ENCODE results near the gene CNTNAP2. TPM values are rescaled to one million over a fixed set of nuclear protein-coding genes. Genes with fewer than 3 reads are reported as not detected.

Gene CNTNAP2
- total and polyA plus RNA-seq, 2 of the 13 experiments (the other 11 are each of a cell fraction or from before 2014, with no cell fraction given) = 0.40 to 0.42 TPM

GRCh38 chr7:147524726-147525250 lies 1408.2 kb downstream of the CNTNAP2 start:
- H3K79me2 ChIP-seq (ENCODE audit: insufficient read depth, low read length) = no peaks in the 10 kb centered on the region
- peaks cover 34% of the 10 kb centered on the region for H3K9me3 ChIP-seq (ENCODE audit: low read length)
- no TSS peak for BruUV-seq (replicated peaks)
- no peak overlapping the region for H3K4me3 ChIP-seq (replicated peaks in 1 of 3; ENCODE audit: insufficient read depth in 1 of 3, low read depth in 2 of 3, low read length in 3 of 3)
- CTCF ChIA-PET (ENCODE audit: low intra/inter-chr PET ratio, low total read pairs) = no interaction called here
- DNase-seq (ENCODE audit: low spot score) (no peak), FAIRE-seq (no peak), ATAC-seq (no peak)
- H4K20me1 ChIP-seq (ENCODE audit: insufficient read depth, low read length) = no peaks in the 10 kb centered on the region
- H3K4me2 ChIP-seq (ENCODE audit: low read depth, low read length) = no peak overlapping the region
- 0% methylated on average over 3 of the region's 3 CpGs for WGBS (ENCODE audit: low lambda C conversion rate)
- no peak overlapping the region for H3K9ac ChIP-seq (ENCODE audit: insufficient read depth, low read depth, low read length)
- POLR2A ChIA-PET = no interaction called here
- intact Hi-C loops (cut with micrococcal nuclease; ENCODE audit: unreplicated experiment) = no loop called here
- H3K36me3 ChIP-seq (replicated peaks in 1 of 2; ENCODE audit: control insufficient read depth in 1 of 2, insufficient read depth in 2 of 2, low read length in 2 of 2) = no peaks in the 10 kb centered on the region
- in situ Hi-C loops (cut with HindIII; ENCODE audit: extremely low pct_ligation_motif_present, low pct_unique_long_range_greater_than_20kb) = no loop called here
- no peak overlapping the region for H2AFZ ChIP-seq (ENCODE audit: low read length)
- H3K27ac ChIP-seq (ENCODE audit: extremely low read length, insufficient read depth, low read length) = no peak overlapping the region
- H3K4me1 ChIP-seq (ENCODE audit: insufficient read depth, low read length) = no peaks in the 10 kb centered on the region
- H3K27me3 ChIP-seq (ENCODE audit: control insufficient read depth in 1 of 2, insufficient read depth in 2 of 2, low read length in 2 of 2) = no peaks in the 10 kb centered on the region
- TF ChIP-seq KIAA2018 (CRISPR knock-in tag; IDR thresholded peaks at IDR 0.05; ENCODE audit: borderline replicate concordance) (no peak), ZC3H4 (CRISPR knock-in tag; IDR thresholded peaks at IDR 0.05; ENCODE audit: borderline replicate concordance) (no peak), NR2F2 (IDR thresholded peaks at IDR 0.05; ENCODE audit: borderline replicate concordance, low read depth) (no peak), NFAT5 (CRISPR knock-in tag; IDR thresholded peaks at IDR 0.05) (no peak), PRDM10 (CRISPR knock-in tag; IDR thresholded peaks at IDR 0.05; ENCODE audit: low read depth) (no peak), ZNF530 (CRISPR knock-in tag; IDR thresholded peaks at IDR 0.05; ENCODE audit: low read depth) (no peak)
